OCI-LY1 (cell line): ENCODE data around the gene SUSD1.
"Not testable (repeated sequence)": the region's sequence is repeated elsewhere in the genome, so short reads cannot be mapped to it uniquely, and the experiment has no call there.

Experiments
- CTCF ChIP-seq: fragments of 200-600 bp; sonication (generic), shearing (Covaris generic); IDR thresholded peaks from 2 replicates; pipeline ENCODE4 v1.5.1; 2017; ENCODE audit warnings: mild to moderate bottlenecking, antibody characterized with exemption, low read length, moderate library complexity, mixed read lengths
- EZH2 ChIP-seq: fragments of 200-600 bp; sonication (generic), shearing (Covaris generic); IDR thresholded peaks from 2 replicates; pipeline ENCODE4 v1.8.0; 2017; ENCODE audit warnings: borderline replicate concordance, mixed run types, mild to moderate bottlenecking, antibody characterized with exemption, low read length, moderate library complexity, mixed read lengths

- TF ChIP-seq CTCF, EZH2: not testable (repeated sequence)
These were observed 41.3 kb downstream of the SUSD1 start for GRCh38 chr9:112133806-112134205.
